ENCODE data around the gene WDR64.
"Not testable (repeated sequence)": the region's sequence is repeated elsewhere in the genome, so short reads cannot be mapped to it uniquely, and the experiment has no call there.

WDR64 gene

DNA sequence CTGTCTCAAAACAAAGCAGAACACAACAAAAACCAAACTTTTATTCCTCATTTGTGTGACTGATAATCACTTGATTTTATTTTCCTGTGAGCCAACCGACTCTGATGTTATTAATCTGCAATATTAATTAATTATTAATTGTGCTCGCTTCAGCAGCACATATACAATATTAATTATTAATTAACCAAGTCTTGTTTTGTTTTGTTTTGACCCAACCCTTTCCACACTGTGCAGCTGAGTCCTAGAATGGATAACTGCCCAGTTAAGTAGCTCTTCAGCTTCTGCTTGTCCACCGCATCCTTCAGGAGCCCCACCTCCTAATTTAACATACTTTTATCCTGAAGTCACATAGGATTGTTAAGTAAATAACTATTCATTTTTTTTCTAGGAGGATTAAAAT, 148.6 kb downstream of the WDR64 start:
- DNase-seq (ENCODE audit: low read depth in 2 of 2) = no peak

DNA sequence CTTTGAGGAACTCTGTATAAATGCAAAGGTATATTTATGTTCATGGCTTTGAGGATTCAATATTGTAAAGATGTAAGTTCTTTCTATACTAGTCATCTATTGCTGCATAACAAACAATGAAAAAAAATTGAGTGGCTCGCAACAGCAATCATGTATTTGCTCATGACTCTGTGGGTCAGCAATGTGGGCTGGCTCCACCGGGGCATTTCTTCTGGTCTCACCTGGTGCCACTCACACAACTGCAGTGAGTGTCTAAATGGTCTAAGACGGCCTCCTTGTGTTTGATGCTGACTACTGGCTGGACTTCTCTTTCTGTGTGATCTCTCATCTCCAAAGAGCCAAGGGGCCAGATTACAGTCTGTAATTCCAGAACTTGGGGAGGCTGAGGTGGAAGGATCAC, 150.8 kb downstream of the WDR64 start:
- DNase-seq (ENCODE audit: low read depth in 2 of 2) = no peak

DNA sequence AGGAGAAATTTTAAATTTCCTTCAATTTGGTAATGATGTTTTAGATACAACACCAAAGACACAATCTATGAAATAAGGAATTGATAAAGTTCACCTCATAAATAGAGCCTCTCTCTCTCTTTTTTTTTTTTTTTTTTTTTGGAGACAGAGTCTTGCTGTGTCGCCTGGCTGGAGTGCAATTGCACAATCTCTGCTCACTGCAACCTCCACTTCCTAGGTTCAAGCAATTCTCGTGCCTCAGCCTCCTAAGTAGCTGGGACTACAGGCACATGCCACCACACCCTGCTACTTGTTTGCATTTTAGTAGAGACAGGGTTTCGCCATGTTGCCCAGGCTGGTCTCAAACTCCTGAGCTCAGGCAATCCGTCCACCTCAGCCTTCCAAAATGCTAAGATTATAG, 152.6 kb downstream of the WDR64 start:
- not testable (repeated sequence) for DNase-seq (ENCODE audit: low read depth in 2 of 2)

DNA sequence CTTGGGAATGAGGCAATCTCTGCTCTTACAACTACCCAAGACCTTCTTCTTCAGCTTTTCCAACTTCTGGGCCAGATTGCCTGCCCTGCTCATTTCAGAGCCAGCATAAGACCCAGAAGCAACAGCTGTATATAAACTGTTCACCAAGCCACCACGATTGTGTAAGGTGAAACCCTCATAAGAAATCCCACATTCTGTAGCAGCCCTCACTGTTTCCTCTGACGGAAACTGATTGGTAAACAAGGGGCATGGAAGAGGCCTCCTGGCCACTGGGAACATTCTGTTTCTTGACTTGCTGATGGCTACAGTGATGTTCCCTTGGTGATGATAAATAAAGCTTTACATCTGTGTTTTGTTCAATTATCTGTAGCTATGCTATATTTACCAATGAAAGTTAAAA, 156.2 kb downstream of the WDR64 start:
- no peak for DNase-seq (ENCODE audit: low read depth in 2 of 2)

DNA sequence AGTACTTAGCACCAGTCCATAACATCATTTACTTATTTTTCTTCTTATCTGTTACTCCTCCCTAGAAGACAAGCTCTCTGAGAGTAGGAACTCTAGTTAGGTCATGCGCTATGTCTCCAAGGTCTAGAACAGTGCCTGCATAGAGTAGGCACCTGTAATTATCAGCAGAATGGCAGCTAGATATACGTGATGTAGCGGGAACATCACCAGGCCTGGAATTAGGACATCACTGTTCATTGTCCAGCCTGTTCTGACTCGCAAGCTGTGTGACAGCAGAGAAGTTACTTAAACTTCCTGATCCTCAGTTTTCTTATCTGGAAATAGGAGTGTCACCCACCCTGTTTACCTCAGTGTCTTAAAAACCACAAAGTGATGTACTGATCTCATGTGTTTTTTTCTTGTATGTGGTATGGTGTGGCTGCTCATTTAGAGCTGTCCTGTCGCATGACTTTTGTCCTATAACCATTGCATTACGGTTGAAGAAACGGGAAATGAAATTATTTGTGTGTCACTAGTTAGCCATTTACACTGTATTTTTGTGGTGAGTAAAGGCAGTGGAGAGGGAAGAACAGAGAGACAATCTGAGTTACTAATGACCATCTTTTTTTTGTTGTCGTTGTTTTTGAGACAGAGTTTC, 158.8 kb downstream of the WDR64 start:
- DNase-seq (ENCODE audit: low read depth in 2 of 2) = no peak

DNA sequence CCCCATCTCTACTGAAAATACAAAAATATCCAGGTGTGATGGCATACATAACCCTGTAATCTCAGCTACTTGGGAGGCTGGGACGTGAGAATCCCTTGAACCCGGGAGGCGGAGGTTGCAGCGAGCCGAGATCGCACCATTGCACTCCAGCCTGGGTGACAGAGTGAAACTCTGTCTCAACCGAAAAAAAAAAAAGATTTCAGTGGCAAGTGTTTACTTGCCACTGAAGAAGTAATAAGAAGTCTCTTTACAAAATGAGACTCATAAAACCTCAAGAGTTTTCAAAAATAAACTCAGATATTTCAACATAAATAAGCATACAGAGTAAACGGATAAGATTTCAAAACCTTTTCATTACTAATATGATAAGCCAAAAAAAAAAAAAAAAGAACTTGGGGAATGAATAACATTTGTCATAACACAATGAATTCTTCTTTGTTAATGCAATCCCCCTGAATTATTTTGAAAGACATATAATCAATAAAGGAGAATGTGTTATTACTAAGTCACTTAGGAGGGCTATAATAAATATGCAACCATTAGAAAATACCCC, 161.8 kb downstream of the WDR64 start:
- no peak for DNase-seq (ENCODE audit: low read depth in 2 of 2)

DNA sequence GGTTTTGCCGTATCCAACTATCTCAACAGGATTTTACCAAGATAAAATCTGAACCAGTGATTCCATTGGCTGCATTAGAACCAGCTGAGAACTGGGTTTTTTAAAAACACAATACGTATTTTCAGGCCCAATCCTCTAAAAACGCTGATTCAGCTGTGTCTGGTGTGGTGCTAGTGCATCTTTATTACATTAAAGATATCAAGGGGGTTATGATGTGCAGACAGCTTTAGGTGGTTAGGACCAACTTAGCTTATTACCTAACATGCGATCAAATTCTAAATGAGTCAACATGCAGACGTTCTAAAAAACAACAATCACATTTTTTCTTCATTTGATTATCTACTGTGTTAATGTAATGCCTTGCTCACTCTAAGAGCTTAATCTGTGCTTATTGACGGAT, 163.9 kb downstream of the WDR64 start:
- DNase-seq (ENCODE audit: low read depth in 2 of 2) = no peak

DNA sequence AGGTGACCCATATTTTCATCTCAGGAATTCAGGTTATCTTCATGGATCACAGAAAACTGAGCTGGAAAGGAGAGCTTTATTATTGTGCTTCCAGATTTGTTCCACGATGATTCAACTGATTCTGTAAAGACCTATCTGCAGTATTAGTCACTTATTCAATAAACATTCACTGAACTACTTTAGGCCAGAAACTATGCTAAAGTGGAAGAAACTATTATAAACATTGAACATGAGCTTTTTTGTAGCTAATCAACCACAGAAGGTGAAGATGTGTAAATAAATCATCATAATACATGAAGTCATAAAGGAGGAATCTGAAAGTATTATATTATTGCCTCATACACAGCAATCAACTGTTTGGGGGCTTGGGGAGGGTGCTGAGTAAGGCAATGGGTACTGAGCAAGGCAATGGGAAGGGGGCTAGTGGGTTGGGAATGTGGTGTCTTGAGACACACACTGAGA, 165.3 kb downstream of the WDR64 start:
- DNase-seq (ENCODE audit: low read depth in 2 of 2) = no peak

DNA sequence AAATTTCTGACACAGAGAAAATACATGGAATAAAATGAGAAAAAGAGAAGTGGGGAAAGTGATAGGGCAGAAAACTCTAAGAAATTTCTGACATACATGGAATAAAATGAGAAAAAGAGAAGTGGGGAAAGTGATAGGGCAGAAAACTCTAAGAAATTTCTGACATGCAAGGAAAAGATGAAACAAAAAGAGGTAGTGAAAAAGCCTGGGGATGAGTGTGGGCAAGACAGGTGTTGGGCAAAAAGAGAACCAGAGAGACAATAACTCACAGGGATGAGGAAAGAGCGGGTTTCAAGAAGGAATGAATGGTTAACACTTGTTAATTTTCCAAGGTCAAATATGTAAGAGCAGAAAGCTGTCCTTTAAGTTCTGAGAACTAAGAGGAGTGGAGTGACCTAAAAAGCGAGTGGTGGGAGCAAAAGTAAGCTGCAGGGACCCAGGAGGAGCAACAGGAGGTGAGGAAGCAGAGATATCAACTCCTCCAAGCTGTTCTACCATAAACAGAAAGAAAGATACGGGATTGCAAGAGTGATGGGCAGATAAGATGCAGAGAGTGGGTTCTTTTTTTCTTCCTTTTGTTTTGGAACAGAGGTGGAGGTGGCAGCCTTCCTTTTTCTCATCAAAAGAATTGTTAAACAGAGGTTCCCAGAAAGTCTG, 166.0 kb downstream of the WDR64 start:
- DNase-seq (ENCODE audit: low read depth in 2 of 2) = no peak

DNA sequence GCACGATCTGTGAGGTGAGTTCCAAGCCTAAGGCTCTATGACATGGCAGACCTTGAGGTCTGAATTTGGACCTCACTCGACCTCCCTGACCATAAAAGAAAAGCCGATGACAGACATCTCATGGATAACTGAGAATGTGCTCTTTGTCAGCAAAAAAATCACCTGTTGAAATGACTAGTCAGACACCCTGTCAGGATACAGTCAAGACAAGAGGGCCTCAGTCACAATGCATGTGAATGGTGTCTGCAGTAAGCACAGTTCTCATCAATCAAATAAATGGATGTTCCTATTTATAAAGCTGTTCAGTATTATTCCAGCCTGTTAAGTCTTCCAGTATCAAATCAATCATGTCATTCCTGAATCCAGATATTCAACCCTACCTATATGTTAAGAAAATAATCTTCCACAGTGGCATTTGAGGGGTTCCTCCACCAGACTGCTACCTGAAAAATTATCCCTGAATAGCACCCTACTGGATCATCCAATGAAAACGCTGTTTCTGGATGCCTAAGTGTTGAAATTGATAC, 167.3 kb downstream of the WDR64 start:
- DNase-seq (ENCODE audit: low read depth in 2 of 2) = no peak

DNA sequence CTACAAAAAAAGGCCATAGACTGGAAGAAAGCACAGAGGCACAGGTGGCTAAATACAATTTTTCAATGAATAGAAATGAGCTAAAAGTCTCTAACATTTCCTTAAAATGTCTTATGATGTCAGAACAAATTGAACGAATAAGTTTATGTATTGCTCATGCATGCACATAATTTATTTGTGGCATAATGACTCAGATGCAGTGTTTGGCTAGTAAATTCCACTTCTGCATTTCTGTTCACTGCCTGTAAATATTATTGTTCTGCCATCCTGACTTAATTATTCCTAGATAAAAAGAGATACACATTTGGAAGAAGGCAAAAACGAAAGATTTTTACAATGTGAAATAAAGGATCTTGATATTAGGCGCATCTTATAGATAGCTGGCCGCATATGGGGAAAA, 169.3 kb downstream of the WDR64 start:
- no peak for DNase-seq (ENCODE audit: low read depth in 2 of 2)

DNA sequence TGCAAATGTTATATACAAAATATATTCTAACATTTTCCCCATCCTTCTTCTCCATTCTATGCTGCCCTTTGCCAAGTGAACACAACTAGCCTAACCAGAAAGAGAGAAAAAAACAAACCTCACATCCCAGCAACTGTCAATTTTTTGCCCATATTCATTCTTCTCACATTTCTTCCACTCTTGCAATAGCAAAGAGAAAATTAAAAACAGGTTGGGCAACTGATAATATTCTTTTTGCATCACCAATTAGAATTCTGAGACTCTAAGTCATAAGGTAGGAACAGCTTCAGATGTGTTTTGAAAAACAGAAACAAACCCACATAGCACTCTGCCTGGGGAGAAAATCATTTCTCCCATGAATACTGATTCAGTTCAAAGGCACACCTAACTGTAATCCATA, 170.8 kb downstream of the WDR64 start:
- no peak for DNase-seq (ENCODE audit: low read depth in 2 of 2)

DNA sequence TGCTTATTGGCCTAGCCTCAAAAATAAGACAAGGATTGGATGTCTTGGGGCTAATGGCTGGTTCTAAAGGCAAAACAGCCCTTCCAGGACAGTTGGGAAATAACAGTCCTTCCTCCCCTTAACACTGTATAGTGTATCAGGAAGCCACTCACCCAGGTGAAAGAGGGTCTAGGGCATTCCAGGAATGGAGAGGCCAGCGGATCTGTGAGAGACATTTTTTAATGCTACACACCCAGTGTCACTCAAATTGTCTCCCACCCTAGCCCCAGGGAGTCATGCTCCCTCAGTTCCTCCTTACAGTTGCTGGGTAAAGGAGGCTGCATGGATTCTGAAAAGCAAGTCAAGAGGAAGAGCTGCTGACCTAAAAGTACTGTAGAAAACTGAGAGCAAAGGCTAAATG, 171.8 kb downstream of the WDR64 start:
- DNase-seq (ENCODE audit: low read depth in 2 of 2) = no peak

DNA sequence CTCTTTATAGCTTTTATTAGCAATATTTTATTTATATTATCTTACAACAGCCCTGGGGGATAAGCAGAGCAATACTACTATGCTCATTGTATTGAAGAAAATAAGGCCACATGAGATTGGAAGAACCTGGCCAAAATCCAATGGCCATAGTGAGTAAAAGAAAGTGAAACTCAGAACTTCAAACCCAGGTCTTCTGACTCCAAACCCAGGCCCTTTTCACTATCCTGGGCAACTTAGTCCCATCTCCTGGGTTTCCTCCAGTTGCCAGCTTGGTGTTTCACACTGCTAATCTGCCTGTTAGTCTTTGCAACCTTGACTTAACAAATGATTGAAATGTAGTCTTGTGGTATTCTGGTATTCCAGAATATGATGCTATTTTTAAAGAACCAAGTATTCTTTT, 173.5 kb downstream of the WDR64 start:
- no peak for DNase-seq (ENCODE audit: low read depth in 2 of 2)

DNA sequence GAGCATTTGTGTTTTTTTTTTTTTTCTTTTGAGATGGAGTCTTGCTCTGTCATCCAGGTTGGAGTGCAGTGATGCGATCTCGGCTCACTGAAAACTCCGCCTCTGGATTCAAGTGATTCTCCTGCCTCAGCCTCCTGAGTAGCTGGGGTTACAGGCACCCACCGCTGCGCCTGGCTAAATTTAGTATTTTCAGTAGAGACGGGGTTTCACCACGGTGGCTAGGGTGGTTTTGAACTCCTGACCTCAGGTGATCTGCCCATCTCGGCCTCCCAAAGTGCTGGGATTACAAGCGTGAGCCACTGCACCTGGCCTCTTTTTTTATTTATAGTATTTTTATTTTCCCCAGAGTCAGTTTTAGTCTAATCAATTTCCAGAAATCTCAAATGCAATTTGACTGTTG, 174.5 kb downstream of the WDR64 start:
- not testable (repeated sequence) for DNase-seq (ENCODE audit: low read depth in 2 of 2)

DNA sequence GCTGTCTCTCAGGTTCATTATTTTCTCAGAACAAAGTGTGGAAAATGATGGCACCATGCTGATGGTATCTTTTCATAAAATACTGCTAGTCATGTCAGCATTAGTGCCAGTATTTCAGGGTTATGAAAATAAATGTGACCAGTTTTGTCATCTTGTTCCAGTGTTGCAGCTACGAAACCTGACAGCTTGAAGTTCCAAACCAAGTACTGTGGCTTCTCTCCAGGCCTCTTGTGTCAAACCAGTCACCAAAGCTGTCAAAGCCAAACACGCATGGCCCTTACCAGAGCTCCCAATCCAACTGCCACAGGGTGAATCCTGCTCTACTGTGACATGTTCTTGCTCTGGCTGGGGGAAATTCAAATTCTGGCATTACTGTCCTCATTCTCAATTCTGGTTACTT, 175.2 kb downstream of the WDR64 start:
- DNase-seq (ENCODE audit: low read depth in 2 of 2) = no peak

DNA sequence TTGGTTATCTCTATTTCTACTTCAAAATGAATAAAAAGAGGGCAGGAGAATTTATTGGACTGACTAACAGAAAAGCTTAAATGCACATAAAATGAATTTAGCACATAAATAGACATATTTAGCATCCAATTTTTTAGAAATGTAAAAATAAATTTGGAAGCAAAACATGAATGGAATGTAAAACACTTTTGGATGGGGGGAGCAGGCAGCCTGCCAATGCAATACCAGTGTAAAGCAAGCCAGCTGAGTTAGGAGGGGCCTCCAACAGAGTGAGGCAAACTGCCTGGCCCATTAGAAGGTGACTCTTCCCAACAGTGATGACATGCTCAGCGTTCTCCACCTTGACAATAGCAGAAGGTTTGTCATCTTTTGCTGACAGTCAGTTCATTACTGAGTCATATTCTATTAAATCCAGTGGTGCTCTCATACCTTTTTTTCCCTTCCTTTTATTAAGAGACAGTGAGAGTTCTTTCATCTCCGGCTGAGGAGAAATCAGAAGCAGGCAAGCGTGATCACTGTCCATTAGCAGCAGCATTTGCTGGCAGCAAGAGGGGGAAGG, 176.5 kb downstream of the WDR64 start:
- no peak for DNase-seq (ENCODE audit: low read depth in 2 of 2)

DNA sequence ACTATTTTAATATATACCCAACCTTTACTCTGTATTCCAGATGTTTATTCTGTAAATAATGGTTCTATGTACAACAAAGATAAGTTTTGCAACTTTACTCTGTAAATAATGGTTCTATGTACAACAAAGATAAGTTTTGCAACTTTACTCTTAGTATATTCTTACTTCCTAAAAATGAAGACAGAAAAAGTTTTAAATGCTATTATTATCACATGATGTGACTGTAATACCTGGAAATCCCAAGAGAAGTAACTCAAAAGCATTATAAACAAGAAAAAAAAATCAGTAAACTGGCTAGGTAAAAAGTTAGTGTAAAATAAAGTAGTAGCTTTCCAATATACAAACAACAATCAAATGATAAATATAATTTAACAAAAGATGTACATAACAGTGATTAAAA, 177.4 kb downstream of the WDR64 start:
- DNase-seq (ENCODE audit: low read depth in 2 of 2) = no peak

DNA sequence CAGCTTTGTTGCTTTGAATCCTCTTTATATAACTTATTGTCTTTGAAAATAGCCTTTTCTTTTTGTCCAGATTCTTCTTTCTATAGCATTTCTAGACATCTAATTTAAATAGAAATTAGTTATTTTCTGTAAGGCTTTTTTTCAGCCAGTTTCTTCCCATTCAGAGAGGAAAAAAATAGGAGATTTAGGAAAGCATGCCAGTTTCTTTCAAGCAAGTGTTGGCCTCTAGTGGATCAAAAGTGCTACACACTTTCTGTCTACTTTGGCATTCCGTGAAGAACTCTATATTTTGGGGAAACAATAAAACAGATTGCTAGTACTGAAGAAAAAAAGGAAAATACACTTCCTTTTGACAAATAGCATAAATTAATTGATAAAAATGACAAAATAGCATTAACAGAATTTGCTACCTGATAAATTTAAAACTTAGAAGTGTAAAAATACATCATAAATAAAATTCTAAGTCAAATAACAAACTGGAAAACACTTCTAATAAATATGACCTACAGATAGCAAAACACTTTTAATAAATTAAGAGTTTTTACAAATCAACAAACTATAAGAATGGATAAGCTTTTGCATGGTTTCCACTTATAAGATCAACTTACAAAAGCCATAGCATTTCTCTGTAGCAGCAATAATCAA, 182.8 kb downstream of the WDR64 start:
- DNase-seq (ENCODE audit: low read depth in 2 of 2) = no peak

DNA sequence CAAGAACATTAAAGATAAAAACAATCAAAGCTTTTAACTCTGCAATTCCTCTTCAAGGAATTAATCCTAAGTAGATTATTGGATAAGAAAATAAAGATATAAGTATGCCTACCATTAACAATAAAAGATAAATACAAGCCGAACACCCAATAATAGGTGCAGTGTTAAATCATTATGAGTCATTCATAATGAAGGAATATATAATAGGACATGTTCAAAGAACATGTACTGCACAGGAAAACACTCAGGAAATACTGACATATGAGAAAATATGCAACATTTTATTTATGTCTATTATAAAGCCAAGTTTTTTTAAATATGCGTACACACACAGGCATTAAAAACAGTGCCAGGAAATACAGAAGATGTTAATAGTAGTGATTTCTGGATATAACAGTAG, 184.9 kb downstream of the WDR64 start:
- no peak for DNase-seq (ENCODE audit: low read depth in 2 of 2)

DNA sequence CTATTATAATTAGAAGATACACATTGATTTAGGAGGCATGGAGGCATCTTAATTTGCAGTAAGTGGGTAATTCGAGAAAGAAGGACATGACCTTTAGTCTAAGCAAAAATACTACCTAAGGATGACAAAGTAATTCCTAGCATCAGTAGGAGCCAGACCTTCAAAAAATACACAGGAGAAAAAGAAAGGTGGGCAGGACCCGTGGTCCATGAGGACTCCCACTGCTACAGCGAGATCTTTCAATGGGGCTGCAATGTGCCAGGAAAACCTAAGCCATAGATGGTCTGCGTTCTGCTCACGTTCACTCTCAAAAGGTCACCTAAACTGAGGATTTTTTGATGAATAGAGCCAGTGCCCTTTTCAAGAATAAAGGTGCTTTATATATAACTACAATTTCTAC, 185.3 kb downstream of the WDR64 start:
- no peak for DNase-seq (ENCODE audit: low read depth in 2 of 2)

DNA sequence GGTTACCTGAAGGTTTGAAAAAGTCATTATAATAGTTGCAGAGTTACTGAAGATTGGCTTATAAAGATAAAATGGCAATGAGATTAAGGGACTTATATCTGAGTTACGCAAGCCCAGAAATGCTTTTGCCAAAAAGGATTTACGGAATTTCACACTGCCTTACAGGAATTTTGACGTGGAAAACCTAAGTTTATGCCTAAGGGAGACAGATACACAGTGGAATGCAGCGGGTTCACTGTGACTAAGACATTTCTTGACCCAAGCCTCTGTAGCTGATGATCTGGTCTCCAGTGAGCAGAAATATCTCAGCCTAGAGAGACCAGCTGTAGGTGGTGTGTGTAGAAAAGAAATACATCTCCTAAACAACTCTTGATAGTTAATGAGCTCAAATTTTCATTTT, 185.8 kb downstream of the WDR64 start:
- no peak for DNase-seq (ENCODE audit: low read depth in 2 of 2)

DNA sequence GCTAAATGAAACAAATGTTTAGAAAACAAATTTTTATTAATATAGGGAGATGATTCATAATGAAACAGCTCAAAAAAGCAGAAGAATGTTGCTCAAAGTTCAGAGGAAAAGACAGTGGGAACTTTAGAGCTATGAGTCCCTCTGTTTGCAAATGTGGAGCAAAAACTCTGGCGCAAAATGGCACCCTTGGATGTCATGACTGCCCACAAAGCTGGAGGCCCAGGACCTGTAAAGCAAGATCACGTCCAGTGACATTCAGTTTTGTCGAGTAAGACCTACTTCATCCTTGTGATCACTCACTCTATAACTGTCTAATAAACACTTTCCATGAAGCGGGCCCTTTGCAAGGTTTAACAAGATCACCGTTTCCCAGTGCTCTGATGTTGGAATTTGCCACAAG, 186.8 kb downstream of the WDR64 start:
- DNase-seq (ENCODE audit: low read depth in 2 of 2) = no peak

All from stimulated activated CD8-positive, alpha-beta memory T cell treated with anti-CD3 and anti-CD28 coated beads, Interleukin-7, amount 100 ng/mL, for 4 hours (primary cell).